ENCODE data around the gene UBFD1. TPM values are rescaled to one million over a fixed set of nuclear protein-coding genes. Genes with fewer than 3 reads are reported as not detected.

UBFD1 gene
- total and polyA plus RNA-seq, 11 donors, result 17.9 to 116 (median 49.9) TPM

GRCh38 chr16:23572394-23572793 is 14.9 kb downstream of the UBFD1 start:
- Histone ChIP-seq H3K4me3 (no peak overlapping the region), H3K36me3 (peaks cover 0 to 100% (median 86%) of the 10 kb centered on the region in 9 donors), H3K27me3 (no peaks in the 10 kb centered on the region), H3K27ac (no peak overlapping the region), H3K4me1 (peaks cover 0 to 18% (median 0%) of the 10 kb centered on the region in 12 donors), H3K9me3 (no peaks in the 10 kb centered on the region)
- WGBS, 4 donors, result 93 to 96% (median 95%) methylated on average over 9 of the region's 9 CpGs
- intact Hi-C loops (cut with DNase I), result no loop called here
- no peak for TF ChIP-seq CTCF (IDR thresholded peaks at IDR 0.05)
- no peak for TF ChIP-seq POLR2A (IDR thresholded peaks at IDR 0.05)
- no peak for DNase-seq
- no peak for ATAC-seq

GRCh38 chr16:23573817-23574216 is 16.3 kb downstream of the UBFD1 start:
- Histone ChIP-seq H3K27ac (no peak overlapping the region), H3K27me3 (no peaks in the 10 kb centered on the region), H3K9me3 (no peaks in the 10 kb centered on the region), H3K4me3 (no peak overlapping the region), H3K4me1 (peaks cover 0 to 18% (median 7%) of the 10 kb centered on the region in 12 donors), H3K36me3 (peaks cover 0 to 100% (median 74%) of the 10 kb centered on the region in 9 donors)
- intact Hi-C loops (cut with DNase I), result no loop called here
- ATAC-seq (no peak), DNase-seq (no peak)
- no peak for TF ChIP-seq CTCF (IDR thresholded peaks at IDR 0.05)
- no peak for TF ChIP-seq POLR2A (IDR thresholded peaks at IDR 0.05)
- 68 to 87% (median 82%) methylated on average over 5 of the region's 5 CpGs for whole genome bisulfite sequencing, 4 donors

GRCh38 chr16:23575834-23576233 is 18.3 kb downstream of the UBFD1 start:
- no peak overlapping the region for H3K27ac ChIP-seq
- H3K4me3 ChIP-seq, result no peak overlapping the region
- peaks cover 0 to 100% (median 74%) of the 10 kb centered on the region in 9 donors for H3K36me3 ChIP-seq
- DNase-seq, result no peak
- intact Hi-C loops (cut with DNase I), result no loop called here
- peaks cover 0 to 10% (median 7%) of the 10 kb centered on the region in 12 donors for H3K4me1 ChIP-seq
- no peaks in the 10 kb centered on the region for H3K9me3 ChIP-seq
- H3K27me3 ChIP-seq, result no peaks in the 10 kb centered on the region
- WGBS, 4 donors, result 81 to 87% (median 84%) methylated on average over 3 of the region's 3 CpGs
- TF ChIP-seq POLR2A (IDR thresholded peaks at IDR 0.05) (no peak), CTCF (IDR thresholded peaks at IDR 0.05) (no peak)
- no peak for ATAC-seq

- peaks cover 0 to 100% (median 74%) of the 10 kb centered on the region in 9 donors for H3K36me3 ChIP-seq
These were observed 20.0 kb downstream of the UBFD1 start for GRCh38 chr16:23577493-23577892.

More at GRCh38 chr16:23577493-23577892, 20.0 kb downstream of the UBFD1 start:
- Histone ChIP-seq H3K9me3 (no peaks in the 10 kb centered on the region), H3K4me1 (peaks cover 0 to 10% (median 5%) of the 10 kb centered on the region in 12 donors), H3K4me3 (no peak overlapping the region), H3K27ac (no peak overlapping the region), H3K27me3 (no peaks in the 10 kb centered on the region)
- WGBS, 4 donors, result 89 to 96% (median 94%) methylated on average over 2 of the region's 2 CpGs
- intact Hi-C loops (cut with DNase I), result no loop called here
- ATAC-seq, result peak in 1 of 4 donors; percentile 41
- no peak for DNase-seq
- TF ChIP-seq CTCF (IDR thresholded peaks at IDR 0.05) (no peak), POLR2A (IDR thresholded peaks at IDR 0.05) (no peak)
